Smooth muscle cell (in vitro differentiated cells): ENCODE measurements around the gene SAMD11. TPM values are rescaled to one million over a fixed set of nuclear protein-coding genes. Genes with fewer than 3 reads are reported as not detected.

Source experiments
- DNase-seq: peaks from one replicate; lab custom pipeline; 2025; ENCODE audit not compliant: unreplicated experiment; lab: John Stamatoyannopoulos, UW
- H2AFZ ChIP-seq: fragments of 200-600 bp; sonication (generic); 2 replicates; pipeline ENCODE4 v1.6.0; 2016; ENCODE audit warnings: antibody characterized with exemption, low read depth, mild to moderate bottlenecking
- H3F3A ChIP-seq: fragments of 200-600 bp; sonication (generic); 2 replicates; pipeline ENCODE4 v1.6.0; 2017; ENCODE audit warnings: antibody characterized with exemption, low read depth
- H3K27ac ChIP-seq: fragments of 200-600 bp; sonication (generic); 2 replicates; pipeline ENCODE4 v1.5.1; 2016; ENCODE audit warnings: low read depth, mild to moderate bottlenecking
- H3K27me3 ChIP-seq: fragments of 200-600 bp; sonication (generic); 2 replicates; pipeline ENCODE4 v1.6.1; 2016; ENCODE audit warnings: low read depth, mild to moderate bottlenecking
- H3K36me3 ChIP-seq: fragments of 200-600 bp; sonication (generic); 2 replicates; pipeline ENCODE4 v1.5.1; 2016; ENCODE audit warnings: low read depth
- H3K4me1 ChIP-seq: fragments of 200-600 bp; sonication (generic); 2 replicates; pipeline ENCODE4 v1.5.1; 2016; ENCODE audit warnings: low read depth
- H3K4me2 ChIP-seq: fragments of 200-600 bp; sonication (generic); 2 replicates; pipeline ENCODE4 v1.6.0; 2016; ENCODE audit warnings: mild to moderate bottlenecking
- H3K4me3 ChIP-seq: fragments of 200-600 bp; sonication (generic); 2 replicates; pipeline ENCODE4 v1.5.1; 2016; ENCODE audit warnings: mild to moderate bottlenecking
- H3K79me2 ChIP-seq: fragments of 200-600 bp; sonication (generic); 2 replicates; pipeline ENCODE4 v1.6.0; 2016; ENCODE audit warnings: low read depth, mild to moderate bottlenecking
- H3K9ac ChIP-seq: fragments of 200-600 bp; sonication (generic); 2 replicates; pipeline ENCODE4 v1.6.0; 2016; ENCODE audit warnings: low read depth
- H3K9me3 ChIP-seq: fragments of 200-600 bp; sonication (generic); replicated peaks from 2 replicates; pipeline ENCODE4 v1.5.1; 2016; ENCODE audit warnings: low read depth
- H4K20me1 ChIP-seq: fragments of 200-600 bp; sonication (generic); 2 replicates; pipeline ENCODE4 v1.6.0; 2016; ENCODE audit warnings: low read depth
- CTCF ChIP-seq: fragments of 200-600 bp; sonication (generic); IDR thresholded peaks from 2 replicates; pipeline ENCODE4 v1.5.1; 2017; ENCODE audit warnings: borderline replicate concordance, mild to moderate bottlenecking, antibody characterized with exemption; ENCODE audit not compliant: insufficient read depth, poor library complexity, severe bottlenecking
- WGBS: methylation state at CpG from one replicate; pipeline ENCODE4 v1.1.7; 2016; ENCODE audit warnings: low lambda C conversion rate; 5-methylcytosine and 5-hydroxymethylcytosine counted together
- polyA plus RNA-seq: library from polyadenylated mRNA; unstranded; fragments of >200 nt; fragmentation: Nextera tagmentation; extraction: Ambion mirVana; gene quantifications from 2 replicates; pipeline ENCODE4 v1.2.1, GENCODE V29; 2016
- total RNA-seq: library from RNA; depleted of rRNA; stranded (reverse); fragments of >200 nt; gene quantifications from 2 replicates; pipeline ENCODE4 v1.2.3, GENCODE V29; 2014

The SAMD11 gene
- total and polyA plus RNA-seq, 2 experiments from 2014 or later: 18.0 to 21.1 TPM

- Histone ChIP-seq H2AFZ (no peak overlapping the region), H3F3A (no peaks in the 10 kb centered on the region), H3K36me3 (no peaks in the 10 kb centered on the region), H3K79me2 (no peaks in the 10 kb centered on the region), H3K9me3 (no peaks in the 10 kb centered on the region), H3K4me3 (no peak overlapping the region), H3K27me3 (no peaks in the 10 kb centered on the region), H3K4me1 (no peaks in the 10 kb centered on the region), H3K9ac (no peak overlapping the region), H4K20me1 (no peaks in the 10 kb centered on the region), H3K27ac (no peak overlapping the region), H3K4me2 (no peak overlapping the region)
- no peak for DNase-seq
- 86% methylated on average over 15 of the region's 15 CpGs for WGBS
- no peak for TF ChIP-seq CTCF
Observed at GRCh38 chr1:911875-912739, 11.6 kb upstream of the SAMD11 start.

GRCh38 chr1:912740-913301 is 10.9 kb upstream of the SAMD11 start:
- no peak for DNase-seq
- no peak overlapping the region for H3K27ac ChIP-seq
- no peak overlapping the region for H2AFZ ChIP-seq
- WGBS: 63% methylated on average over 24 of the region's 24 CpGs
- H3K36me3 ChIP-seq: no peaks in the 10 kb centered on the region
- no peak overlapping the region for H3K4me2 ChIP-seq
- no peaks in the 10 kb centered on the region for H3K9me3 ChIP-seq
- H3K4me1 ChIP-seq: no peaks in the 10 kb centered on the region
- TF ChIP-seq CTCF: peak; percentile 12
- H4K20me1 ChIP-seq: no peaks in the 10 kb centered on the region
- no peaks in the 10 kb centered on the region for H3K79me2 ChIP-seq
- no peak overlapping the region for H3K9ac ChIP-seq
- no peak overlapping the region for H3K4me3 ChIP-seq
- H3F3A ChIP-seq: no peaks in the 10 kb centered on the region
- H3K27me3 ChIP-seq: no peaks in the 10 kb centered on the region

- Histone ChIP-seq H3K4me2 (no peak overlapping the region), H3F3A (no peaks in the 10 kb centered on the region), H3K27ac (no peak overlapping the region), H3K9me3 (no peaks in the 10 kb centered on the region), H3K36me3 (no peaks in the 10 kb centered on the region), H3K9ac (no peak overlapping the region), H3K4me3 (no peak overlapping the region), H2AFZ (no peak overlapping the region), H3K4me1 (no peaks in the 10 kb centered on the region), H4K20me1 (no peaks in the 10 kb centered on the region), H3K79me2 (no peaks in the 10 kb centered on the region), H3K27me3 (no peaks in the 10 kb centered on the region)
- DNase-seq: no peak
- WGBS: 90% methylated on average over 16 of the region's 16 CpGs
- no peak for TF ChIP-seq CTCF
Observed at GRCh38 chr1:913491-914130, 10.1 kb upstream of the SAMD11 start.
